IPS DF 6.9 (cell line): ENCODE data around the gene SETD1B.

Source experiments
- DNase-seq: peaks from one replicate; pipeline ENCODE4 v3.0.0-alpha.2; 2013; ENCODE audit warnings: low read depth, low spot score
- H3K27ac ChIP-seq: one replicate; pipeline ENCODE4 v1.5.1; 2013; ENCODE audit warnings: low read length, control low read depth
- H3K27me3 ChIP-seq: 2 replicates; pipeline ENCODE4 v1.6.1; 2013; ENCODE audit warnings: mild to moderate bottlenecking, low read length; ENCODE audit not compliant: control insufficient read depth, insufficient read depth
- H3K36me3 ChIP-seq: 2 replicates; pipeline ENCODE4 v1.6.1; 2013; ENCODE audit warnings: low read length; ENCODE audit not compliant: control insufficient read depth, insufficient read depth
- H3K4me1 ChIP-seq: 2 replicates; pipeline ENCODE4 v1.6.1; 2013; ENCODE audit warnings: low read length; ENCODE audit not compliant: control insufficient read depth, insufficient read depth
- H3K4me3 ChIP-seq: 2 replicates; pipeline ENCODE4 v1.5.1; 2013; ENCODE audit warnings: mild to moderate bottlenecking, low read length
- H3K9me3 ChIP-seq: 2 replicates; pipeline ENCODE4 v1.6.1; 2013; ENCODE audit warnings: low read length, inconsistent platforms; ENCODE audit not compliant: control insufficient read depth, insufficient read depth
- WGBS: extraction: QIAGEN DNeasy Blood & Tissue Kit; methylation state at CpG from one replicate; pipeline ENCODE4 v1.1.7; 2013; ENCODE audit warnings: mixed read lengths, missing lambda C conversion rate; ENCODE audit not compliant: insufficient read length, insufficient coverage; 5-methylcytosine and 5-hydroxymethylcytosine counted together

SETD1B gene

GRCh38 chr12:121802843-121803698, 738 bp upstream of the SETD1B start:
- no peak for DNase-seq
- Histone ChIP-seq H3K4me3 (peak overlapping the region; percentile 42; the same call in 1 of the 2 replicates), H3K9me3 (no peaks in the 10 kb centered on the region), H3K27me3 (no peaks in the 10 kb centered on the region), H3K36me3 (no peaks in the 10 kb centered on the region), H3K4me1 (peaks cover 6% of the 10 kb centered on the region; the same call in 1 of the 2 replicates), H3K27ac (no peak overlapping the region)
- no CpG with 5 or more reads among the region's 65 CpGs for WGBS

GRCh38 chr12:121804417-121805111, 755 bp downstream of the SETD1B start:
- peaks cover 4% of the 10 kb centered on the region; the same call in 1 of the 2 replicates for H3K4me1 ChIP-seq

GRCh38 chr12:121805171-121806008, 1.6 kb downstream of the SETD1B start:
- Histone ChIP-seq H3K4me3 (peak overlapping the region; percentile 42; the same call in 1 of the 2 replicates), H3K36me3 (peaks cover 3% of the 10 kb centered on the region; the same call in 1 of the 2 replicates), H3K27ac (no peak overlapping the region), H3K27me3 (no peaks in the 10 kb centered on the region), H3K4me1 (peaks cover 4% of the 10 kb centered on the region; the same call in 1 of the 2 replicates), H3K9me3 (no peaks in the 10 kb centered on the region)
- WGBS, result no CpG with 5 or more reads among the region's 45 CpGs
- no peak for DNase-seq

More at GRCh38 chr12:121804417-121805111, 755 bp downstream of the SETD1B start:
- WGBS, result no CpG with 5 or more reads among the region's 63 CpGs
- Histone ChIP-seq H3K4me3 (peak overlapping the region; percentile 42; the same call in 1 of the 2 replicates), H3K36me3 (peaks cover 3% of the 10 kb centered on the region; the same call in 1 of the 2 replicates), H3K9me3 (no peaks in the 10 kb centered on the region), H3K27me3 (no peaks in the 10 kb centered on the region), H3K27ac (no peak overlapping the region)
- DNase-seq, result no peak

GRCh38 chr12:121806009-121806545, 2.3 kb downstream of the SETD1B start:
- DNase-seq, result no peak
- H3K4me1 ChIP-seq, result peaks cover 4% of the 10 kb centered on the region; the same call in 1 of the 2 replicates
- no CpG with 5 or more reads among the region's 16 CpGs for WGBS

GRCh38 chr12:121806546-121807423, 3.0 kb downstream of the SETD1B start:
- Histone ChIP-seq H3K27ac (no peak overlapping the region), H3K4me3 (no peak overlapping the region), H3K27me3 (no peaks in the 10 kb centered on the region), H3K9me3 (no peaks in the 10 kb centered on the region), H3K36me3 (peaks cover 3% of the 10 kb centered on the region; the same call in 1 of the 2 replicates), H3K4me1 (peaks cover 4% of the 10 kb centered on the region; the same call in 1 of the 2 replicates)
- no peak for DNase-seq
- no CpG with 5 or more reads among the region's 21 CpGs for WGBS

More at GRCh38 chr12:121806009-121806545, 2.3 kb downstream of the SETD1B start:
- no peak overlapping the region for H3K4me3 ChIP-seq
- H3K27ac ChIP-seq, result no peak overlapping the region
- no peaks in the 10 kb centered on the region for H3K27me3 ChIP-seq
- peaks cover 3% of the 10 kb centered on the region; the same call in 1 of the 2 replicates for H3K36me3 ChIP-seq
- H3K9me3 ChIP-seq, result no peaks in the 10 kb centered on the region

GRCh38 chr12:121807642-121808347, 4.0 kb downstream of the SETD1B start:
- H3K27ac ChIP-seq, result no peak overlapping the region
- H3K9me3 ChIP-seq, result no peaks in the 10 kb centered on the region
- WGBS, result no CpG with 5 or more reads among the region's 14 CpGs
- no peak for DNase-seq
- peaks cover 4% of the 10 kb centered on the region; the same call in 1 of the 2 replicates for H3K4me1 ChIP-seq
- H3K4me3 ChIP-seq, result no peak overlapping the region
- no peaks in the 10 kb centered on the region for H3K27me3 ChIP-seq
- H3K36me3 ChIP-seq, result peaks cover 3% of the 10 kb centered on the region; the same call in 1 of the 2 replicates

GRCh38 chr12:121808623-121809022, 4.8 kb downstream of the SETD1B start:
- no peak overlapping the region for H3K4me3 ChIP-seq
- H3K4me1 ChIP-seq, result peaks cover 4% of the 10 kb centered on the region; the same call in 1 of the 2 replicates
- WGBS, result no CpG with 5 or more reads among the region's 8 CpGs
- peaks cover 3% of the 10 kb centered on the region; the same call in 1 of the 2 replicates for H3K36me3 ChIP-seq
- DNase-seq, result no peak
- H3K9me3 ChIP-seq, result no peaks in the 10 kb centered on the region
- H3K27me3 ChIP-seq, result no peaks in the 10 kb centered on the region
- H3K27ac ChIP-seq, result no peak overlapping the region

- Histone ChIP-seq H3K4me3 (no peak overlapping the region), H3K4me1 (peaks cover 4% of the 10 kb centered on the region; the same call in 1 of the 2 replicates), H3K36me3 (peaks cover 6% of the 10 kb centered on the region), H3K27me3 (no peaks in the 10 kb centered on the region), H3K27ac (no peak overlapping the region), H3K9me3 (no peaks in the 10 kb centered on the region)
- no CpG with 5 or more reads among the region's 27 CpGs for WGBS
- DNase-seq, result no peak
Observed at GRCh38 chr12:121809712-121810116, 5.9 kb downstream of the SETD1B start.
